Calu3 (cell line): Measurements from ENCODE around the gene TSTD2. TPM values are rescaled to one million over a fixed set of nuclear protein-coding genes. Genes with fewer than 3 reads are reported as not detected.
A peak's percentile ranks its signal among the peaks of the same experiment; 100 is the strongest.

Experiments used
- BruUV-seq: library from RNA; stranded (reverse); fragments of 400-500 nt; replicated peaks from 2 replicates; lab custom pipeline; 2021; lab: Mats Ljungman, UMichigan
- CTCF ChIA-PET: fragments of 300-600 bp; sonication (Branson Sonifier 250); formaldehyde crosslinking; loops from one replicate; lab custom pipeline; 2022; ENCODE audit warnings: antibody characterized with exemption; lab: Charles Lee
- DNase-seq: peaks from one replicate; pipeline ENCODE4 v3.0.0; 2022
- H3K27ac Mint-ChIP-seq: one replicate; pipeline ENCODE4 v1.8.0; 2022; ENCODE audit warnings: mixed read lengths; ENCODE audit not compliant: unreplicated experiment
- H3K27me3 Mint-ChIP-seq: one replicate; pipeline ENCODE4 v1.8.0; 2022; ENCODE audit warnings: mixed read lengths; ENCODE audit not compliant: unreplicated experiment
- H3K36me3 Mint-ChIP-seq: one replicate; pipeline ENCODE4 v1.8.0; 2022; ENCODE audit warnings: mild to moderate bottlenecking, moderate library complexity, mixed read lengths; ENCODE audit not compliant: insufficient read depth, unreplicated experiment
- H3K4me1 Mint-ChIP-seq: one replicate; pipeline ENCODE4 v1.8.0; 2022; ENCODE audit warnings: mild to moderate bottlenecking, low read depth, mixed read lengths; ENCODE audit not compliant: unreplicated experiment
- H3K4me3 Mint-ChIP-seq: one replicate; pipeline ENCODE4 v1.8.0; 2022; ENCODE audit warnings: mild to moderate bottlenecking, low read depth, moderate library complexity, mixed read lengths; ENCODE audit not compliant: unreplicated experiment
- H3K9me3 Mint-ChIP-seq: one replicate; pipeline ENCODE4 v1.8.0; 2022; ENCODE audit warnings: low read depth, mixed read lengths; ENCODE audit not compliant: unreplicated experiment
- intact Hi-C: fragments of 100-400 bp; cut with micrococcal nuclease; formaldehyde crosslinking; loops from one replicate; pipeline ENCODE4 v1.10.0; 2022; ENCODE audit not compliant: unreplicated experiment
- total RNA-seq: library from RNA; stranded (reverse); gene quantifications from 2 replicates; pipeline ENCODE4 v1.2.3, GENCODE V29; 2022
- TF ChIP-seq, protein P1 (sequence below): fragments of 200-600 bp; IDR thresholded peaks from one replicate; pipeline ENCODE4 v1.8.0; 2022; ENCODE audit warnings: antibody characterized with exemption; ENCODE audit not compliant: unreplicated experiment

TSTD2 gene
- total RNA-seq, 1 experiment from 2014 or later: 12.6 TPM

DNA sequence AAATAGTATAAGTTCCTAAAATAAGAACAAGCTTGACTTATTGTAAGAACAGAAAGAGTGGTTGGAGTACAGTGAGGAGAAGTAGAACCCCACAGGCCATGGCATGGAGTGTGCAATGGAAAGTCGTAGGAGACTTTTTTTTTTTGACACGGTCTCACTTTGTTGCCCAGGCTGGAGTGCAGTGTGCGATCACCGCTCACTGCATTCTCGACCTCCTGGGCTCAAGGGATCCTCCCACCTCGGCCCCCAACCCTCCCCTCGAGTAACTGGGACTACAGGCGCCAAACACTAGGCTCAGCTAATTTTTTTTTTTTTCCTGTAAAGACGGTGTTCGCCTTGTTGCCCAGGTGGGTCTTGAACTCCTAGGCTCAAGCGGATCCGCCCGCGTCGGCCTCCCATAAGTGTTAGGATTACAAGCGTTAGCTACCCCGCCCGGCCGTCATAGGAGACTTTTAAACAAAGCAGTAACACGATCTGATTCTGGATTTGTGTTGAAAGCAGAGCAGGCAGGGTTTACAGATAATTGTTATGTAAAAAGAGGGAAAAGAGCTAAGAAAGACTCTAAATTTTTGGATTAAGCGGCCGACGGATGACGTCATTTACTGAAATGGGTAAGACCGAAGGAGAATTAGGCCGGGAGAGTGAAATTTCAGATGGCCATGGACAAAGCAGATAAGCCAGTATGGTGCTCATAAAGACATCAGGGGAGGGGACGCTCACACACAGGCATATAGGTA is 752 bp downstream of the TSTD2 start:
- TSS peak; percentile 83 for BruUV-seq
- TF ChIP-seq, protein P1, sequence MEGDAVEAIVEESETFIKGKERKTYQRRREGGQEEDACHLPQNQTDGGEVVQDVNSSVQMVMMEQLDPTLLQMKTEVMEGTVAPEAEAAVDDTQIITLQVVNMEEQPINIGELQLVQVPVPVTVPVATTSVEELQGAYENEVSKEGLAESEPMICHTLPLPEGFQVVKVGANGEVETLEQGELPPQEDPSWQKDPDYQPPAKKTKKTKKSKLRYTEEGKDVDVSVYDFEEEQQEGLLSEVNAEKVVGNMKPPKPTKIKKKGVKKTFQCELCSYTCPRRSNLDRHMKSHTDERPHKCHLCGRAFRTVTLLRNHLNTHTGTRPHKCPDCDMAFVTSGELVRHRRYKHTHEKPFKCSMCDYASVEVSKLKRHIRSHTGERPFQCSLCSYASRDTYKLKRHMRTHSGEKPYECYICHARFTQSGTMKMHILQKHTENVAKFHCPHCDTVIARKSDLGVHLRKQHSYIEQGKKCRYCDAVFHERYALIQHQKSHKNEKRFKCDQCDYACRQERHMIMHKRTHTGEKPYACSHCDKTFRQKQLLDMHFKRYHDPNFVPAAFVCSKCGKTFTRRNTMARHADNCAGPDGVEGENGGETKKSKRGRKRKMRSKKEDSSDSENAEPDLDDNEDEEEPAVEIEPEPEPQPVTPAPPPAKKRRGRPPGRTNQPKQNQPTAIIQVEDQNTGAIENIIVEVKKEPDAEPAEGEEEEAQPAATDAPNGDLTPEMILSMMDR: no peak
- Mint-ChIP-seq H3K27ac (peak overlapping the region; percentile 100), H3K36me3 (peaks cover 41% of the 10 kb centered on the region), H3K4me1 (peaks cover 21% of the 10 kb centered on the region), H3K9me3 (no peaks in the 10 kb centered on the region), H3K4me3 (peak overlapping the region; percentile 99), H3K27me3 (no peaks in the 10 kb centered on the region)
- peak; percentile 2 for DNase-seq
- intact Hi-C loops: no loop called here
- CTCF ChIA-PET: interaction anchor here (0.9 to 1.5 kb wide), 3 partner anchors 16 to 66 kb away, joined by 3 to 4 read pairs (median 3); no protein-coding TSS in a partner anchor

- Mint-ChIP-seq H3K9me3 (no peaks in the 10 kb centered on the region), H3K36me3 (peaks cover 45% of the 10 kb centered on the region), H3K4me3 (no peak overlapping the region), H3K4me1 (peaks cover 9% of the 10 kb centered on the region), H3K27ac (no peak overlapping the region), H3K27me3 (no peaks in the 10 kb centered on the region)
- CTCF ChIA-PET: no interaction called here
- intact Hi-C loops: no loop called here
- TF ChIP-seq, protein P1: no peak
- DNase-seq: no peak
- no TSS peak for BruUV-seq
Measured at GRCh38 chr9:97630591-97630990, 2.6 kb downstream of the TSTD2 start.

DNA sequence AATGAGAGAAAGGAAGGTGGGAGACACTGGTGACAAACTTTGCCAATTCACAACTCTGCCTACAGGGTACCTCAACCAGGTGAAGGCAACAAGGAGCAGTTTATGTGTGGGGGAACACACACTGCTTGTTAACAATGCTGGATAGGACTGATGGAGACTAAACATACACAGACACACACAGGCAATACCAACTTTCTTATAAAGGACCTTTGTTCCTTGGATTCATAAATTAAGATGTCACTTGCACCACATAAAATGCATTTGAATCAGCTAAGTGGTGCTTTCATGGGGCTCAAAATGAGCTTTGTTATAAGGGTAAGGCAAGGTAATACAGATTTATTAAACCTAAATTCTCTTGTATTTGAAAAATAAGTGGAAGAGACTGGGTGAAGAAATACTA is 4.0 kb downstream of the TSTD2 start:
- no peaks in the 10 kb centered on the region for H3K27me3 Mint-ChIP-seq
- no peak overlapping the region for H3K27ac Mint-ChIP-seq
- no TSS peak for BruUV-seq
- intact Hi-C loops: no loop called here
- no peak overlapping the region for H3K4me3 Mint-ChIP-seq
- TF ChIP-seq, protein P1: no peak
- no peaks in the 10 kb centered on the region for H3K9me3 Mint-ChIP-seq
- CTCF ChIA-PET: no interaction called here
- peaks cover 31% of the 10 kb centered on the region for H3K36me3 Mint-ChIP-seq
- H3K4me1 Mint-ChIP-seq: peaks cover 9% of the 10 kb centered on the region
- DNase-seq: no peak

- H3K4me1 Mint-ChIP-seq: peaks cover 9% of the 10 kb centered on the region
- CTCF ChIA-PET: no interaction called here
- intact Hi-C loops: no loop called here
- TF ChIP-seq, protein P1: no peak
- peaks cover 26% of the 10 kb centered on the region for H3K36me3 Mint-ChIP-seq
- H3K4me3 Mint-ChIP-seq: no peak overlapping the region
- no peak overlapping the region for H3K27ac Mint-ChIP-seq
- no peaks in the 10 kb centered on the region for H3K27me3 Mint-ChIP-seq
- BruUV-seq: no TSS peak
- no peaks in the 10 kb centered on the region for H3K9me3 Mint-ChIP-seq
- no peak for DNase-seq
Measured at GRCh38 chr9:97628668-97629067, 4.5 kb downstream of the TSTD2 start.
